A549 treated with Hydrocortisone at 1 μM for 4 hours (cell line): Measurements from ENCODE around the gene PMPCB. TPM values are rescaled to one million over a fixed set of nuclear protein-coding genes. Genes with fewer than 3 reads are reported as not detected.

Experiments
- total RNA-seq: library from RNA; stranded (reverse); fragments of 200-300 nt; extraction: Qiagen RNA extraction; gene quantifications from 5 replicates; pipeline ENCODE4 v1.2.3, GENCODE V29; 2022

Gene PMPCB
- 64.9 to 77.8 TPM (median 67.6 TPM) in 5 replicates for total RNA-seq

GRCh38 chr7:103296901-103297836 is at the start of gene PMPCB:
Gene PMPCB, plus strand, starts transcription at chr7:103297435. Its CDS starts 25 bp downstream, at chr7:103297460.

GRCh38 chr7:103344453-103345149 is 47.4 kb downstream of the PMPCB start, which contains the start of gene DNAJC2:
Gene DNAJC2, minus strand, starts transcription at chr7:103344767. Its CDS starts 145 bp downstream, at chr7:103344622.

GRCh38 chr7:103347507-103348267 is 50.5 kb downstream of the PMPCB start, which contains the start of gene PSMC2:
Gene PSMC2, plus strand, starts transcription at chr7:103347643. Its CDS starts 69 bp downstream, at chr7:103347712.

Other genes with a start within 250 kb of the PMPCB start
- 0.17 to 0.78 TPM (median 0.36 TPM) in 5 replicates for gene FBXL13, start 222.6 kb upstream of the PMPCB start, total RNA-seq
- gene ARMC10, start 222.3 kb upstream of the PMPCB start, total RNA-seq = 29.6 to 35.5 TPM (median 33.4 TPM) in 5 replicates
- gene NAPEPLD, start 148.3 kb upstream of the PMPCB start, total RNA-seq = 2.1 to 5.8 TPM (median 3.8 TPM) in 5 replicates
- gene DNAJC2, start 47.3 kb downstream of the PMPCB start, total RNA-seq = 34.9 to 46.1 TPM (median 38.3 TPM) in 5 replicates
- gene PSMC2, start 50.2 kb downstream of the PMPCB start, total RNA-seq = 154 to 194 TPM (median 159 TPM) in 5 replicates
- not detected in 5 replicates for gene SLC26A5, start 148.8 kb downstream of the PMPCB start, total RNA-seq